IPS-11a (cell line): ENCODE data around the gene TRIM33.
A peak's percentile ranks its signal among the peaks of the same experiment; 100 is the strongest.
"Not testable (repeated sequence)": the region's sequence is repeated elsewhere in the genome, so short reads cannot be mapped to it uniquely, and the experiment has no call there.

ENCODE experiments used
- H3K4me3 ChIP-seq: one replicate; pipeline ENCODE4 v1.5.1; 2013; ENCODE audit warnings: low read depth, low read length, control low read depth

The TRIM33 gene

DNA sequence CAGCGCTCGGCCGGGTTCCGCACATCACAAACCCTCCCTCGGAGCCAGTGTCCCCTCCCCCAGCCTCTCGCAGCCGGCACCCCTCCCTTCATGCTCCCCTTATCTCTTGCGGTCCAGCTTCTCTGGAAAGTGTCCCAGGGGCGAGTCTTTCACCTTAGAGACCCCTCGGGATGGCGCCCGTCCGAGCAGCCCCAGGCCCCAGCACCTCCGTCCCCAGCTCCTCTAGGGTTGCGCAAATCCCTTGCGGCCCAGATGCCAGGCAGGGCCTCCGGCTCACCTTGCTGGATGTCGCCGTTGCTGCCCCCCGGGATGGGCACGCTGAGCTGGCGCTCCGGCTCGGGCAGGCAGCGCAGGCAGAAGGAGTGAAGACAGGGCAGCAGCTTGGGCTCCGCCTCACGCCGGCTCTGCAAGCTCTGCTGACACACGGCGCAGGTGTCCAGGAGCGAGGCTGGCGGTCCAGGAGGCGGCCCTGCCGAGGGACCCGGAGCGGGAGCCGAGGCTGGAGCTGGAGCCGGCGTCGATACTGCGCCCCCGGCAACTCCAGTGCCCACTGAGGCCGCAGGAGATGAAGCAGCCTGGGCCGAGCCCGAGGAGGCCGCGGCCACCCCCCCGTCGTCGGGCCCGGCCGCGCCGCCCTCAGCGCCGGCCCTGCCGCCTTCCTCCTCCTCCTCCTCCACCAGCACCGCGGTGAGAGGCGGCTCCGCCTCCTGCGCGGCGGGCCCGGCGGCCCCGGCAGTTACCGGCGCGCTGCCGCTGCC lies 550 bp downstream of the TRIM33 start:
- H3K4me3 ChIP-seq = peak overlapping the region; percentile 91

DNA sequence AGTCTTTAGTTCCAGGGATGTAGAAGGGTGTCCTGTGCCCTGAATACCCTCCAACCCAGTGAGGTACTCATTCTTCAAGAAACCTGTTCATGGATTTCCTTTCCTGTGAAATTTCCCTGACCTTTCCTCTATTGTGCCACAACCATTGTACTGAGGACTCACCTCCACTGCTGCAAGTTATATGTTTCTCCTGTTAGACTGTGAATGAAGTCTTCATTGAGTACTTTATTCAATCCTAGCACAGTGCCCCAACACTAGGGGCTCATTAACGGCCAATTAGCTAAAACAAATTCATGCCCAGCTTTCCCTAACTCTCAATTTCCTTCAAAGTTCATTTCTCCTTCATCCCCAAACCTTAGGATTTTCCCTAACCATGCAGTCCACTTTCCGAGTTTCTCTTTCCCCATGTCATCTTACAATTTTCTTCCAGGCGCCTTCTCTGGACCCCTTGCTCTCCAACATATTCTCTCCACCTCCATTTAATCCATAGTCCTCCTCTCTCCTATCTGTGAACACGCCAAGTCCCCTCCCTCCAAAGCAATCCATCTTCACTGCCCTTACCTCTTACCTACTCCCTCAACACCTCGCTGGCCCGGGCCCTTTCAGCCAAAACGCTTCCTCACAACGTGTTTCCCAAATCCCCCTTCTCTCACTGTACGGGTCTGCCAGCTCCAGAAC lies 1.3 kb downstream of the TRIM33 start:
- H3K4me3 ChIP-seq = peak overlapping the region; percentile 91

DNA sequence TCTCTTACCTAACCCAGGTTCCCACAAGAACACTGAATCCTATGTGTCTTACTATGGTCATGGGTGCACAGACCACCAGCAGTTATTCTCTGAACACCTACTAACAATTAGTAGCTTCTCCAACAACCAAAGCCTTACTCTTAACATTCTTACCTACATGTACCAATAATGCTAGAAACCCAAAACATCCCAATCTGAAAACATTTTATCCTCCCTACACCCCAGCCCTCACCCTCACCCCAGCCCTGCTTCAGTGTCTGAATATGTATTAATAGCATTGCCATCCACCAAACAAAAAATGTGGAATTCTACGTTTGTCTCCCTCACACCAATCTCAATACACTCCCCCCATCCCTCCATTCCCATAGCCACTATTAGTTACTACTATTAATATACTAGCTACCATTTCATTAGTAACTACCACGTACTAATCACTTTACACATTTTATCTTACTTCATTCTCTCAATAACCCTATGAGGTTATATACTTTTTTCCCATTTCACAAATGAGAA lies 2.6 kb downstream of the TRIM33 start:
- no peak overlapping the region for H3K4me3 ChIP-seq

DNA sequence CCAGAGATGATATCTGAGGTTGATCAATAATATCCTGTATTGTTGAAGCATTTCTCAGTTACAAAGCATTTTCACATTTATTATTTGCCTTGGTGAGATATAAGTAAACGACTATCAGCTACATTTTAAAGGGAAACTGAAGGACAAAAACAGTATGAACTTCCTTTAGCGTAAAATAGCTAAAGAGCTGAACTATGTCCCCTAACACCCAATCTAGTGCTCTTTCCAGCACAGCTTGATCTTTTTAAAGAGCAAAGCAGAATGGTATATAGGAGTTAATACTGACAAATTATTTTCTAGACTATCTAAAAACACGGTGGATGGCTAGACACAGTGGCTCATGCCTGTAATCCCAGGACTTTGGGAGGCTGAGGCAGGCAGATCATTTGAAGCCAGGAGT lies 3.5 kb downstream of the TRIM33 start:
- no peak overlapping the region for H3K4me3 ChIP-seq

DNA sequence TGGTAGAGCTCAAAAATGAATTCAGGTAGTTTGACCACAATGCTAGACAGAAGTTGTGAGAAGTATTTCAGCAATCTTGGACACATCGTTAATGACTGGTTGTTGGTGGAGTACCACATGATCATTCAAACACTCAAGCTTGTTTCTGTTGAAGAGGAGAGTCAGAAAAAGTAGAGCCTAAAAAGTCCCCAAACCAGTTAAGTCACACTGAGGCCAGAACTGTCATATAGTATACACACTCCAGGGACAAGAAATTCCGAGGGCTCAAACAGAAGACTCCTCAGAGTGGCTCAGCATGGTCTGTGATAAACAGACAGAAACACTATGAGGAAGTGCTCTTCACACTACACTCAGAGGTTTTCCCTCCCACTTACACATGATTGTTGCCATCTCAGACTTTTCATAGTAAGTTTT lies 5.8 kb downstream of the TRIM33 start:
- H3K4me3 ChIP-seq = no peak overlapping the region

DNA sequence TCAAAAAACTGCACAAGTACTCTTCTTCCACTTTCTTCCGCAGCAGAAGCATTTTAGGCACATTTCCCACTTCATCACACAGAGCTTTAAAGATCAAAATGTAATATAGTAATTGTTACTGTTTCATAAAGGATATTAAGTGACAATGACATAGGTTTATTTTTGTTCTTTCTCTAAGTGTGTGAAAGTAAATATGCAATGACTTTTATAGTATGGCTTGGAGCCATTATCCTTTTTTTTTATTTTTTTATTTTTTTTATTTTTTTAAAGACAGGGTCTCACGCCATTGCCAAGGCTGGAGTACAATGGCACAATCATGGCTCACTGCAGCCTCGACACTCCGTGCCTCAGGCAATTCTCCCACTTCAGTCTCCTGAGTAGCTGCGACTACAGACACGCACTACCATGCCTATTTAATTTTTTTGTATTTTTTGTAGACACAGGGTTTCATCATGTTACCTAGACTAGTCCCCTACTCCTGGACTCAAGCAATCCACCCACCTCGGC lies 7.0 kb downstream of the TRIM33 start:
- H3K4me3 ChIP-seq = no peak overlapping the region

DNA sequence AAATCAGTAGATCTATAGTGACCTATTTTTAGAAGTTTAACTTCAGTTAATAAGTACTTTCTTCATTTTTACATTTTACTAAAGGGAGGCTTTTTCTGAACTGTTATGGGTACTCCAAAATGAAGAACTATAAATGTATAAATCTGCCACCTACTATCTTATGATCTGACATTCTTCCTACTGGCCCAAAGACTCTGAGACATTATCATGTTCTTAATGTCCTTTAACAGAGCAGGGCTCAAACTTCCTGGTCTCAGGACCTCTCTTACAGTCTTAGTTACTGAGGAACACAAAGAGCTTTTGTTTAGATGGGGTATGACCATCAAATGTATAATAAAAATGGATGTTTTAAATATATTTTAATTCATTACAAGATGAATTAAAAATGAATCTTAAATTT lies 8.9 kb downstream of the TRIM33 start:
- no peak overlapping the region for H3K4me3 ChIP-seq

DNA sequence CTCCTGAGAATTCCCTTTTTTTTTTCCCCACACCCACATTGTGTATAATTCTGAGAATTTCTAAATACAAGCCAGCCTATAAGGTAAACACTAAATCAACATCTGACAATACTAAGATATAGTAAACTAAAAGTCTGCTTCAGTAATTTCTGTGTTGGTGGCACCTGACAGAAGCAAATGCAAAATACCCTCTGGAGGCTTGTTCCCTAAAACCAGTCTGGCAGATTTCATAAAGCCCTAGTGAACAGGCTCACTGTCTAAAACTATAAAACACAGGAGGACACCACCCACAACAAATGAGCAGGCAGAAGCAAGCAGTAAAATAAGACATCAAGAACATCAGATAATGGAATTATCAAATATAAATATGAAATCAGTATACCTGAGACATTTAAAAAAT lies 11.5 kb downstream of the TRIM33 start:
- no peak overlapping the region for H3K4me3 ChIP-seq

DNA sequence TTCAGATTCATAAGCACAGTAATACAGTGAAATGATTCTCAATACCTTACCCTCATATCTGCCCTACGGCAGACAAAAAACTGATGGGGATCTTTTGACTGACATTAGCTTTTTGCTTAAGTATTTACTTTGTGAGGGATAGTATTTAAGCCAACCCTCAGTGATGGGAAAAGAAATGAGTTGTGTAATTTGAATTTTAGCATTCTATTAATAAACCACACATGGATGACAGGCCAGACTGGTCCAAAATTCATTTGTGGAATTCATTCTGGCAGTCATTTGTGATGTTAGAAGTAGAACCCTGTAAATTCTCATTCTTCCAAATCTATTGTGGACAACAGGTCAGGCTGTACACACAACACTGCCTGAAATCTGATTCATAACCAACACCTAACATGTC lies 14.9 kb downstream of the TRIM33 start:
- no peak overlapping the region for H3K4me3 ChIP-seq

DNA sequence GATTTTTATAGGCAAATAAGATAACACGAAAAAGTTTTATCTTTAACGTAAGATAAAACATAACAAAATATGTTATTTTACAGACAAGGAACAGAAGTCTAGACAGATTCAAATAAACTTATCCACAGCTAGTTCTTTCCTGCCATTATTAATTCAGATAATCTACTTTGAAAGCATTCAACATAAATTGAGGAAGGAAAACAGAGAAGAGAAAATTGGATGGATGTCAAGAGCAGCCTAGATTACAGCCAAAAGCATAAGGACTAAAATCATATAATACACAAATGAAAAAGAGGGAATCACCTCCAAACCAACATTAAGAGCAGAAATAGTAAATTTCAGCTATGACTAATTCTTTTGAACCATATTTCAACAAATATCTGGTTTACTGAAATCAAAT lies 15.5 kb downstream of the TRIM33 start:
- H3K4me3 ChIP-seq = no peak overlapping the region

DNA sequence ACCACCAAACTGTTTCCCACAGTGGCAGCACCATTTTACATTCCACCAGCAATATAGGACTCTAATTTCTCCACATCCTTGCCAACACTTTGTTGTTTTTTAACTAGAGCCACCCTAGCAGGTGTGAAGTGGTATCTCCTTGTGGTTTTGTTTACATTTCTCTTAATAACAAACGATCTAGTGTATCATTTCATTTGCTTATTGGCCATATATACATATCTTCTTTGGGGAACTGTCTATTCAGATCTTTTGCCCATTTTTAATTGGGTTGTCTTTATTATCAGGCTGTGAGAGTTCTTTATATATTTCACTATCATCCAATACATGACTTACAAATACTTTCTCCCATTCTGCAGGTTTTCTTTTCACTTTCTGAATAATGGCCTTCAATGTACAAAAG lies 18.0 kb downstream of the TRIM33 start:
- H3K4me3 ChIP-seq = no peak overlapping the region

DNA sequence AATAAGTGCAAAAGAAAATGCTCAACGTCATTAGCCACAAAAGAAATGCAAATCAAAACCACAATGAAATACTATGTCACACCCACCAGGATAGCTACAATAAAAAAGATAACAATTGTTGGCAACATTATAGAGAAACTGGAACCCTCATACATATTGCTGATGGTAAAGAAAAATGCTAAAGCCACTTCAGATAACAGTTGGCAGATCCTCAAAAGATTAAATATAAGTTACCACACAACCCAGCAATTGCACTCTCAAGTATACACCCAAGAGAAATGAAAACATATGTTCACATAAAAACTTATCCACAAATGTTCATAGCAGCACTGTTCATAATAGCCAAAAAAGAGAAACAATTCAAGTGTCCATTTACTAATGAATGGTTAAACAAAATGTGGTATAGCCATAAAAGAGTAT lies 20.7 kb downstream of the TRIM33 start:
- no peak overlapping the region for H3K4me3 ChIP-seq

DNA sequence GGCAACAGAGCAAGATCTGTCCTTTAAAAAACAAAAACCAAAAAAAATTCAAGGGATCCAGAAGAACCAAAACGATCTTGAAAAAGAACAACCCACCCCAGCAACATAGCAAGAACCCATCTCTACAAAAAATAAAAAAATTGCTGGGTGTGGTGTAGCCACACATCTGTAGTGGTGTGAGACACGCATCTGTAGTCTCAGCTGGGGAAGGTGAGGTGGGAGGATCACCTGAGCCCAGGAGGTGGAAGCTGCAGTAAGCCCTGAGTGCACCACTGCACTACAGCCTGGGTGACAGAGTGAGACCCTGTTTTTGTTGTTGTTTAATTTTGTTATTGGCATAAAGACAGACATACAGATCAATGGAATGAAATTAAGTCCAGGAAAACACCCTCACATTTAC lies 22.3 kb downstream of the TRIM33 start:
- no peak overlapping the region for H3K4me3 ChIP-seq

DNA sequence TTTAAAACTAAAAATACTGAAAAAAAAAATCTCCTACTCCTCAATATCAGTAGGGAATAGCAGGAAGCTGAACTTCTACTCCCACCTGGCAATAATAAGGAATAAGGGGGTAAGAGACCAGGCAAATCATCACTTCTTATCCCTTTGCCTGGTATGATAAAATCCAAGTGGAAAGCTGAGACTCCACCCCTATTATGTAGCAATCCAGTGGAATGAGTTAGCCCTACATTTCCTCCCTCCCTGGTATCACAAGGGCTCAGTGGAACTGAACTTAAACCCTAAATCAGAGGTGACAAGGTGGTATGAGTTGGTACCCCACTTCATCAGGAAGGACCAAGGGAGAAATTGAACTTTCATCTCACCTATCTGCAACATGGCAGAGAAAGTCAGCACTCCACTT lies 25.7 kb downstream of the TRIM33 start:
- no peak overlapping the region for H3K4me3 ChIP-seq

DNA sequence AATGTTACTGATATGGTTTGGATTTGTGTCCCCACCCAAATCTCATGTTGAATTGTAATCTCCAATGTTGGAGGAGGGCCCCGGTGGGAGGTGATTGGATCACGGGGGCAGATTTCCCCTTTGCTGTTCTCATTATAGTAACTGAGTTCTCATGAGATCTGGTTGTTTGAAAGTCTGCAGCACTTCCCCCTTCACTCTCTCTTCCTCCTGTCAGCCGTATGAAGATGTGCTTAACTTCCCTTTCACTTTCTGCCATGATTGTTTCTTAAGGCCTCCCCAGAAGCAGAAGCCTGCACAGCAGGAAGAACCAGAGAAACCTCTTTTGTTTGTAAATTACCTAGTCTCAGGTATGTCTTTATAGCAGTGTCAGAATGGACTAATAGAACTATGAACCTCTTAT lies 28.4 kb downstream of the TRIM33 start:
- no peak overlapping the region for H3K4me3 ChIP-seq

DNA sequence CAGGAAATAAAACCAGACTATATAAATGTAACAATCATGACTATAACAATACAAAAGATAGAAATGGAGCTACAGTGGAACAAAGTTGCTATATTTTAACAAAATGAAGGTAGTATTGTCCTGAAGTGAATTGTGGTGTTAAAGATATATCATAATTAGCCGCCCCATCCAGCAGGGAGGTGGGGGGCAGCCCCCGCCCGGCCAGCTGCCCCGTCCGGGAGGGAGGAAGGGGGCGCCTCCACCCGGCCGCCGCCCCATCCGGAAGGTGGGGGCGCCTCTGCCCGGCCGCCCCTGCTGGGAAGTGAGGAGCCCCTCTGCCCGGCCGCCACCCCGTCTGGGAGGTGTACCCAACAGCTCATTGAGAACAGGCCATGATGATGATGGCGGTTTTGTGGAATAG lies 31.4 kb downstream of the TRIM33 start:
- H3K4me3 ChIP-seq = not testable (repeated sequence)

DNA sequence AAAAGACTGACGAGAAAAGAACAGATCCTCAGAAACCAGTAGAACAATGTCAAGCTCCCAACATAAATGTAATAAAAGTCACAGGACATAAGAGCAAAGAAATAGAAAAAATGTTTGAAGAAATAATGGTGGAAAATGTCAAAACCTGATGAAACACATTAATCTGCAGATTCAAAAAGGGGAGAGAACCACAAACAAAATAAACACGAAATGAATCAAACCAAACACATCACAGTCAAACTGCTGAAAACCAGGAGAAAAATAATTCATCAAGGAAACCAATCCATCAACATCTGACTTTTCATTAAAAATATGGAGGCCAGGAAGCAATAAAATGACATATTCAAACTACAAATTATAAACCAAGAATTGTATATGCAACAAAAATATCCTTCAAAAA lies 31.9 kb downstream of the TRIM33 start:
- no peak overlapping the region for H3K4me3 ChIP-seq

DNA sequence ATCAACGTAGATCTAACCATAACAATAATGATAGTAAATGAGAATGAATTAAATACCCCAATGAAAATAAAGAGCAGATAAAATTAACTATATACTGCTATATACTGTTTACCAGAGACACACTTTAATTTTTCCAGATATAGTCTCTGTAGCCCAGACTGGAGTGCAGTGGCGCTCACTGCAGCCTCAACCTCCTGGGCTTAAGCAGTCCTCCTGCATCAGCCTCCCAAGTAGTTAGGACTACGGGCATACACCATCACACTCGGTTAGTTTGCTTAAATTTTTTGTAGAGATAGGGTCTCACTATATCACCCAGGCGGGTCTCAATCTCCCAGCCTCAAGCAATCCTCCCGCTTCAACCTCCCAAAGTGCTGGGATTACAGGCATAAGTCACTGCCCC lies 37.2 kb downstream of the TRIM33 start:
- H3K4me3 ChIP-seq = no peak overlapping the region

DNA sequence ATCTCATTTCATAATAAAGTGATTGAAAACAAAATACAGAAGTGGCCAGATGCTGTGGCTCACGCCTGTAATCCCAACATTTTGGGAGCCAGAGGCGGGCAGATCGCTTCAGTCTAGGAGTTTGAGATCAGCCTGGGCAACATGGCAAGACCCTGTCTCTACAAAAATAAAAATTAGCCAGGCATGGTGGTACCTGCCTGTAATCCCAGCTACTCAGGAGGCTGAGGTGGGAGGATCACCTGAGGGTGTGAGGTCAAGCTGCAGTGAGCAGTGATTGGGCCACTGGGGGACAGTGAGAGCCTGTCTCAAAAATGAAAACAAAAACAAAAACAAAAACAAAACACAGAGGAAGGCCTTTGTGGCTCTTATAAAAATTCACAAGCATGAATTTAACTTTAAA lies 38.6 kb downstream of the TRIM33 start:
- no peak overlapping the region for H3K4me3 ChIP-seq

DNA sequence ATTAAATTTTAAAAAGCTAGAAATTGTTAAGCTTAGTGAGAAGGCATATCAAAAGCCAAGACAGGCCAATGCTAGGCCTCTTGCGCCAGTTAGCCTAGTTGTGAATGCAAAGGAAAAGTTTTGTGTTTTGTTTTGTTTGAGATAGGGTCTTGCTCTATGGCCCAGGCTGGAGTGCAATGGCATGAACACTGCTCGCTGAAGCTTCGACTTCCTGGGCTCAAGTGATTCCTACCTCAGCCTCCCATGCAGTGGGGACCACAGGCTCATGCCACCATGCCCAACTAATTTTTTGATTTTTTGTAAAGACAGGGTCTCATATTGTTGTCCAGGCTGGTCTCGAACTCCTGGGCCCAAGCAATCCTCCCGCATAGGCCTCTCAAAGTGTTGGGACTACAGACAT lies 40.3 kb downstream of the TRIM33 start:
- H3K4me3 ChIP-seq = no peak overlapping the region

DNA sequence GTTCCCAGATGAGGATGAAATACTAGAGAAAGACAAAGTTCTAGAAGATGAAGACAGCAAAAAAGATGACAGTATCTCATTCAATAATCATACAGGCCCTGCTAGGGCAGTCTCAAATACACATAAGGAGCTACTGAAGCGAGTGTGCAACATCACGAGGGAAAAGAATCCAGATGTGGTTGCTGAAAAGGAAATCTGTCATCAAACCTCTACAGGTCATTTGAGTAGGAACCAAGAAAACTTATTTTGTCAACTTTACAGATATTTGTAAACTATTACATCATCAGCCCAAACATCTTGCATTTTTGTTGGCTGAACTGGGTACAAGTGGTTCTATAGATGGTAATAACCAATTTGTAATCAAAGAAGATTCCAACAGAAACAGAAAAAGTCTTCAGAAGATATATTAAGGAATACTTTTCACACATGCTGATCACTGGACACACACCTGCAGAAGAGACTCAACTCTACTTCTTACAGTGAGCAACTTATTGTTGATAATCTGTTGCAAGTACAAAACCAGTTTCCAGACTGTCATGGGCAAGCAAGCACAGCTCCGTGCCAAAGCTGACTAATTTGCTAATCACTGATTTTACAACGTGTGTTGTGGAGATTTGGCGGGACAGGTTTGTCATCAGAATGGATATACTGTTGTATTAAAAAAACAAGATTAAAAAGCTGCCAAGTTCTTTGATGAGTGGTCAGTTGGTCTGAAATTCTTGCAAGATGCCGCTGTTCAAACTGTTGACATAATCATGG lies 42.1 kb downstream of the TRIM33 start:
- H3K4me3 ChIP-seq = no peak overlapping the region

DNA sequence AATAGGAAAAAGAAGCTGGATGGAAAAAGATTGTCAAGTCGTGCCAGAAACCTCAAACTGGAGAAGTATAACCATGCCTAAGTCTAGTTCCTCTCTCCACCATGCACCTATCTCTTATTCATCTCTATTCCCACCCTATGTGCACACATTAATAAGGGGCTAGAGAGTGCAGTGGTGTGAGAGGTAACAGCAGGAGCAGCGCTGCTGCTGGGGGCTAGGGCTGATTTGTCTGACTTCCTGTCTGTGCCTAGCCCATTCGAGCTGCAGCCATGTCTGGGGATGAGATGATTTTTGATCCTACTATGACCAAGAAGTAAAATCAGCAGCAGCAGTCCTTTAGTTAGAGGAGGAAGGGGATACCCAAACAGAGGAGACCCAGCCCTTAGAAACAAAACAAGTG lies 43.0 kb downstream of the TRIM33 start:
- H3K4me3 ChIP-seq = no peak overlapping the region
